GM13976 (cell line): ENCODE results near the gene NOS1AP.

ENCODE experiments used
- DNase-seq: peaks from one replicate; pipeline ENCODE4 v3.0.0; 2012; ENCODE audit warnings: low spot score
- in situ Hi-C: fragments of 300-500 bp; cut with MboI; formaldehyde crosslinking; loops from one replicate; pipeline ENCODE4 v1.12.0; 2022; ENCODE audit warnings: low sequenced_read_pairs, mixed read lengths, inconsistent platforms; ENCODE audit not compliant: unreplicated experiment
- TF ChIP-seq, protein P1 (sequence below): IDR thresholded peaks from 2 replicates; pipeline ENCODE4 v1.5.1; 2012; ENCODE audit warnings: borderline replicate concordance, mild to moderate bottlenecking; ENCODE audit not compliant: insufficient read depth; ENCODE audit errors: extremely low read depth, missing control alignments, control extremely low read depth

Gene NOS1AP

GRCh38 chr1:162364498-162364897, 295.0 kb downstream of the NOS1AP start:
- in situ Hi-C loops: no loop called here
- TF ChIP-seq, protein P1, sequence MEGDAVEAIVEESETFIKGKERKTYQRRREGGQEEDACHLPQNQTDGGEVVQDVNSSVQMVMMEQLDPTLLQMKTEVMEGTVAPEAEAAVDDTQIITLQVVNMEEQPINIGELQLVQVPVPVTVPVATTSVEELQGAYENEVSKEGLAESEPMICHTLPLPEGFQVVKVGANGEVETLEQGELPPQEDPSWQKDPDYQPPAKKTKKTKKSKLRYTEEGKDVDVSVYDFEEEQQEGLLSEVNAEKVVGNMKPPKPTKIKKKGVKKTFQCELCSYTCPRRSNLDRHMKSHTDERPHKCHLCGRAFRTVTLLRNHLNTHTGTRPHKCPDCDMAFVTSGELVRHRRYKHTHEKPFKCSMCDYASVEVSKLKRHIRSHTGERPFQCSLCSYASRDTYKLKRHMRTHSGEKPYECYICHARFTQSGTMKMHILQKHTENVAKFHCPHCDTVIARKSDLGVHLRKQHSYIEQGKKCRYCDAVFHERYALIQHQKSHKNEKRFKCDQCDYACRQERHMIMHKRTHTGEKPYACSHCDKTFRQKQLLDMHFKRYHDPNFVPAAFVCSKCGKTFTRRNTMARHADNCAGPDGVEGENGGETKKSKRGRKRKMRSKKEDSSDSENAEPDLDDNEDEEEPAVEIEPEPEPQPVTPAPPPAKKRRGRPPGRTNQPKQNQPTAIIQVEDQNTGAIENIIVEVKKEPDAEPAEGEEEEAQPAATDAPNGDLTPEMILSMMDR: no peak
- no peak for DNase-seq

DNA sequence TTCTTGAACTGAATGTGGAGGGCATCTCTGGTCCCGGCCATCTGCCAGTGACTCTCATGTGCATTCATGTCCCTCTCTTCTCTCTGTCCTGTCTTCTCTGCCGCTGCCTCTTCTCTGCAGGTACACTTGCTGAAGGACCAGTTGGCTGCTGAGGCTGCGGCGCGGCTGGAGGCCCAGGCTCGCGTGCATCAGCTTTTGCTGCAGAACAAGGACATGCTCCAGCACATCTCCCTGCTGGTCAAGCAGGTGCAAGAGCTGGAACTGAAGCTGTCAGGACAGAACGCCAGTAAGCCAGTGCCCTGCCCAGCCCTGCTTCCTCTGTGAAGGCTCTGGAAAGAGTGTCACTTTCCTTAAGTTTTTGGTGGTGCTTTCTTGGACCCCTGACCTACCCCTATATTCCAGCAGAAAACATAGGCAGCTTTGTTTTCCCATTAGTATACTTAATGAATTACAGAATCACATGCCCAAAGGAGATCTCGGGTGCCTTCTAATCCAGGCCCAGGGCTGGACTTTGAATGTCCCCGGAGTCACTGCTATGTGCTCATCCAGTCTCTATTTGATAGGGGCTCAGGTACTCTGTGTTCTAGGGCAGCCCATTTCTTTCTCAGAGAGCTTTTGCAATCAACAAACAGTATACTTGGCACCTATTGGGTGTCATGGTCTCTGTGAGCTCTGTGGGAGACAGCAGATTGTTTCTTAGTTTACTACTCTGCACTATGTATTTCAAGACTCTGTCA, 296.0 kb downstream of the NOS1AP start:
- in situ Hi-C loops: no loop called here
- no peak for DNase-seq
- TF ChIP-seq, protein P1: no peak

- in situ Hi-C loops: no loop called here
- TF ChIP-seq, protein P1: no peak
- DNase-seq: no peak
Measured at GRCh38 chr1:162366149-162366548, 296.7 kb downstream of the NOS1AP start.

- in situ Hi-C loops: no loop called here
- TF ChIP-seq, protein P1: no peak
- DNase-seq: no peak
Measured at GRCh38 chr1:162366671-162367070, 297.2 kb downstream of the NOS1AP start.

DNA sequence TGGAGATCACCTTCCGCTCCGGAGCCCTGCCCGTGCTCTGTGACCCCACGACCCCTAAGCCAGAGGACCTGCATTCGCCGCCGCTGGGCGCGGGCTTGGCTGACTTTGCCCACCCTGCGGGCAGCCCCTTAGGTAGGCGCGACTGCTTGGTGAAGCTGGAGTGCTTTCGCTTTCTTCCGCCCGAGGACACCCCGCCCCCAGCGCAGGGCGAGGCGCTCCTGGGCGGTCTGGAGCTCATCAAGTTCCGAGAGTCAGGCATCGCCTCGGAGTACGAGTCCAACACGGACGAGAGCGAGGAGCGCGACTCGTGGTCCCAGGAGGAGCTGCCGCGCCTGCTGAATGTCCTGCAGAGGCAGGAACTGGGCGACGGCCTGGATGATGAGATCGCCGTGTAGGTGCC, 297.6 kb downstream of the NOS1AP start:
- no peak for DNase-seq
- TF ChIP-seq, protein P1: no peak
- in situ Hi-C loops: no loop called here

DNA sequence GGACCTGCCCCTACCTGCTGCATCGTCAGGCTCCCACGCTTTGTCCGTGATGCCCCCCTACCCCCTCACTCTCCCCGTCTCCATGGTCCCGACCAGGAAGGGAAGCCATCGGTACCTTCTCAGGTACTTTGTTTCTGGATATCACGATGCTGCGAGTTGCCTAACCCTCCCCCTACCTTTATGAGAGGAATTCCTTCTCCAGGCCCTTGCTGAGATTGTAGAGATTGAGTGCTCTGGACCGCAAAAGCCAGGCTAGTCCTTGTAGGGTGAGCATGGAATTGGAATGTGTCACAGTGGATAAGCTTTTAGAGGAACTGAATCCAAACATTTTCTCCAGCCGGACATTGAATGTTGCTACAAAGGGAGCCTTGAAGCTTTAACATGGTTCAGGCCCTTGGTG, 298.3 kb downstream of the NOS1AP start:
- TF ChIP-seq, protein P1: no peak
- in situ Hi-C loops: no loop called here
- DNase-seq: no peak
